H1 (cell line): ENCODE measurements around the gene PRXL2B. TPM values are rescaled to one million over a fixed set of nuclear protein-coding genes. Genes with fewer than 3 reads are reported as not detected.
A peak's percentile ranks its signal among the peaks of the same experiment; 100 is the strongest.

Source experiments
- CTCF ChIA-PET: fragments of 300-600 bp; sonication (Branson Sonifier 250); formaldehyde crosslinking; loops from one replicate; lab custom pipeline; 2021; ENCODE audit not compliant: partially characterized antibody; lab: Charles Lee
- POLR2A ChIA-PET: fragments of 300-600 bp; sonication (Branson Sonifier 250); formaldehyde crosslinking; loops from one replicate; lab custom pipeline; 2021; ENCODE audit warnings: inconsistent platforms; ENCODE audit not compliant: partially characterized antibody; lab: Charles Lee
- DNase-seq, 2 experiments: peaks; one replicate each; pipeline versions ENCODE4 v3.0.0 to v3.0.0-alpha.2; 2010 to 2022; ENCODE audit warnings: low spot score in 2 of 2, low read depth in 1 of 2, mixed read lengths in 1 of 2
- FAIRE-seq: peaks from 2 replicates; lab custom pipeline; 2011; peaks lifted over from hg19 to GRCh38; lab: Jason Lieb, UNC
- H2AFZ ChIP-seq: 2 replicates; pipeline ENCODE4 v1.8.1; 2012; ENCODE audit warnings: low read length, inconsistent platforms
- H2AK5ac ChIP-seq: 2 replicates; pipeline ENCODE4 v1.6.1; 2013; ENCODE audit warnings: low read depth, low read length
- H2BK120ac ChIP-seq: replicated peaks from 2 replicates; pipeline ENCODE3; 2013; ENCODE audit warnings: low read depth, low read length, inconsistent platforms
- H2BK12ac ChIP-seq: 2 replicates; pipeline ENCODE4 v1.6.1; 2013; ENCODE audit warnings: low read depth, low read length
- H2BK15ac ChIP-seq: 2 replicates; pipeline ENCODE4 v1.6.1; 2013; ENCODE audit warnings: low read length
- H2BK20ac ChIP-seq: 2 replicates; pipeline ENCODE4 v1.6.1; 2013; ENCODE audit warnings: low read length
- H2BK5ac ChIP-seq: 2 replicates; pipeline ENCODE4 v1.6.1; 2013; ENCODE audit warnings: low read depth, low read length
- H3K14ac ChIP-seq: 2 replicates; pipeline ENCODE4 v1.6.1; 2013; ENCODE audit warnings: inconsistent platforms; ENCODE audit not compliant: insufficient read length
- H3K18ac ChIP-seq: 2 replicates; pipeline ENCODE4 v1.6.1; 2013; ENCODE audit warnings: low read length; ENCODE audit errors: extremely low read depth
- H3K23ac ChIP-seq: 2 replicates; pipeline ENCODE4 v1.6.1; 2013; ENCODE audit warnings: inconsistent platforms; ENCODE audit not compliant: insufficient read length
- H3K23me2 ChIP-seq: 2 replicates; pipeline ENCODE4 v1.6.1; 2013; ENCODE audit warnings: low read depth, low read length
- H3K27ac ChIP-seq: 2 replicates; pipeline ENCODE4 v1.6.1; 2011; ENCODE audit warnings: low read depth, low read length, inconsistent platforms
- H3K27me3 ChIP-seq, 4 experiments: replicated peaks in 1 of 4; 1 replicate in 1 of 4; 2 replicates in 3 of 4; pipeline versions ENCODE4 v1.6.1 to v1.8.1; 2011 to 2013; ENCODE audit warnings: low read length in 3 of 4, mild to moderate bottlenecking in 3 of 4, inconsistent platforms in 2 of 4, mixed read lengths in 2 of 4, moderate library complexity in 1 of 4; ENCODE audit not compliant: control insufficient read depth in 3 of 4, insufficient read depth in 3 of 4; ENCODE audit errors: extremely low read depth in 1 of 4
- H3K36me3 ChIP-seq, 4 experiments: 2 replicates each; pipeline versions ENCODE4 v1.6.1 to v1.8.1; 2011 to 2013; ENCODE audit warnings: mild to moderate bottlenecking in 4 of 4, low read length in 3 of 4, moderate library complexity in 2 of 4, control low read depth in 1 of 4, inconsistent platforms in 1 of 4; ENCODE audit not compliant: insufficient read depth in 4 of 4, control insufficient read depth in 2 of 4
- H3K4ac ChIP-seq: replicated peaks from 2 replicates; pipeline ENCODE3; 2013; ENCODE audit warnings: low read length, low read depth, mixed read lengths, inconsistent platforms; ENCODE audit not compliant: insufficient read length
- H3K4me1 ChIP-seq, 4 experiments: replicated peaks in 1 of 4; 1 replicate in 1 of 4; 2 replicates in 3 of 4; pipeline versions ENCODE4 v1.6.1 to v1.8.1; 2011 to 2013; ENCODE audit warnings: low read length in 3 of 4, inconsistent platforms in 2 of 4, mixed read lengths in 1 of 4; ENCODE audit not compliant: insufficient read depth in 4 of 4, control insufficient read depth in 3 of 4
- H3K4me2 ChIP-seq, 2 experiments: 2 replicates each; pipeline versions ENCODE4 v1.6.1 to v1.8.1; 2011 to 2013; ENCODE audit warnings: low read depth in 2 of 2, low read length in 2 of 2, control low read depth in 1 of 2, inconsistent platforms in 1 of 2, mild to moderate bottlenecking in 1 of 2; ENCODE audit not compliant: insufficient read depth in 1 of 2
- H3K4me3 ChIP-seq, 4 experiments: fragments of 200-600, 300-600 bp in 1 of 4; sonication (generic), shearing (Covaris generic), sonication (Bioruptor Twin) in 1 of 4; 2 replicates each; pipeline versions ENCODE4 v1.5.1 to v1.8.1; 2011 to 2016; ENCODE audit warnings: low read length in 4 of 4, low read depth in 3 of 4, control low read depth in 2 of 4, inconsistent platforms in 2 of 4, mild to moderate bottlenecking in 2 of 4, mixed read lengths in 1 of 4, moderate library complexity in 1 of 4; ENCODE audit not compliant: insufficient read depth in 2 of 4; ENCODE audit errors: extremely low read depth in 1 of 4
- H3K56ac ChIP-seq: replicated peaks from 2 replicates; pipeline ENCODE3; 2013; ENCODE audit warnings: low read depth, mild to moderate bottlenecking, mixed read lengths, low read length, inconsistent platforms; ENCODE audit not compliant: insufficient read length
- H3K79me1 ChIP-seq: 2 replicates; pipeline ENCODE4 v1.6.1; 2013; ENCODE audit warnings: low read depth, low read length, control low read depth
- H3K79me2 ChIP-seq, 2 experiments: 2 replicates each; pipeline versions ENCODE4 v1.6.1 to v1.8.1; 2012 to 2013; ENCODE audit warnings: low read length in 2 of 2, mild to moderate bottlenecking in 2 of 2, inconsistent platforms in 1 of 2; ENCODE audit not compliant: insufficient read depth in 2 of 2, control insufficient read depth in 1 of 2
- H3K9ac ChIP-seq, 4 experiments: replicated peaks in 1 of 4; 1 replicate in 1 of 4; 2 replicates in 3 of 4; pipeline versions ENCODE4 v1.6.1 to v1.8.1; 2011 to 2013; ENCODE audit warnings: low read depth in 3 of 4, low read length in 3 of 4, control low read depth in 2 of 4, mild to moderate bottlenecking in 2 of 4, moderate library complexity in 2 of 4, inconsistent platforms in 1 of 4; ENCODE audit errors: extremely low read depth in 1 of 4
- H3K9me3 ChIP-seq, 2 experiments: 2 replicates each; pipeline versions ENCODE4 v1.6.1 to v1.8.1; 2012 to 2013; ENCODE audit warnings: mild to moderate bottlenecking in 2 of 2, moderate library complexity in 2 of 2, control low read depth in 1 of 2, inconsistent platforms in 1 of 2, low read depth in 1 of 2, low read length in 1 of 2, mixed read lengths in 1 of 2; ENCODE audit not compliant: insufficient read depth in 2 of 2
- H4K20me1 ChIP-seq, 2 experiments: replicated peaks in 1 of 2; 2 replicates each; pipeline versions ENCODE3 to v1.8.1; 2011 to 2013; ENCODE audit warnings: inconsistent platforms in 2 of 2, low read length in 2 of 2, mild to moderate bottlenecking in 1 of 2; ENCODE audit not compliant: insufficient read depth in 2 of 2, control insufficient read depth in 1 of 2
- H4K5ac ChIP-seq: 2 replicates; pipeline ENCODE4 v1.6.1; 2013; ENCODE audit warnings: low read length, low read depth, mixed read lengths, inconsistent platforms; ENCODE audit not compliant: insufficient read length
- H4K8ac ChIP-seq: 2 replicates; pipeline ENCODE4 v1.8.0; 2013; ENCODE audit warnings: mild to moderate bottlenecking, moderate library complexity, low read length, inconsistent platforms; ENCODE audit not compliant: insufficient read depth; ENCODE audit errors: extremely low read depth
- H4K91ac ChIP-seq: replicated peaks from 2 replicates; pipeline ENCODE3; 2013; ENCODE audit warnings: low read length, mixed read lengths, inconsistent platforms; ENCODE audit not compliant: insufficient read length
- SIRT6 ChIP-seq: IDR thresholded peaks from one replicate; pipeline ENCODE4 v1.7.1; 2012; ENCODE audit warnings: low read length, inconsistent platforms
- SP4 ChIP-seq: IDR thresholded peaks from 2 replicates; pipeline ENCODE4 v1.6.1; 2012; ENCODE audit warnings: low read length, inconsistent platforms
- YY1 ChIP-seq: IDR thresholded peaks from 2 replicates; pipeline ENCODE4 v1.6.1; 2011; ENCODE audit warnings: low read depth, mild to moderate bottlenecking, low read length
- WGBS, 2 experiments: shearing (Covaris generic) in 1 of 2; methylation state at CpG; one replicate each; pipeline versions ENCODE4 v1.1.6 to v1.1.7; 2013 to 2015; ENCODE audit warnings: low lambda C conversion rate in 2 of 2, mixed read lengths in 2 of 2, inconsistent platforms in 1 of 2, low coverage in 1 of 2, missing lambda C conversion rate in 1 of 2; ENCODE audit not compliant: insufficient replicate concordance in 2 of 2, insufficient coverage in 1 of 2, insufficient read length in 1 of 2; ENCODE audit errors: extremely low coverage in 1 of 2, missing lambda C conversion rate in 1 of 2; 5-methylcytosine and 5-hydroxymethylcytosine counted together
- polyA plus RNA-seq, 7 experiments: library from polyadenylated mRNA; depleted of rRNA in 3 of 7; stranded (reverse) in 5 of 7; unstranded in 2 of 7; fragments of >200 nt in 5 of 7; fragments of 200-250 nt in 2 of 7; gene quantifications; 1 replicate in 5 of 7; 2 replicates in 1 of 7; 4 replicates in 1 of 7; pipeline versions ENCODE4 v1.2.1 to v1.2.3, GENCODE V29; 2011 to 2013; ENCODE audit warnings: missing spikeins in 2 of 7, mixed read lengths in 2 of 7
- total RNA-seq: library from RNA; stranded (reverse); fragmentation: NEBNext Ultra II Directional; extraction: Animal tissue kit (Norgen Biotek cat#: 25700); gene quantifications from 2 replicates; pipeline ENCODE4 v1.2.1, GENCODE V29; 2021
- TF ChIP-seq, protein P1 (sequence below): IDR thresholded peaks from 2 replicates; pipeline ENCODE4 v1.6.1; 2011; ENCODE audit warnings: low read length, improper control_type of control experiment

Gene PRXL2B
- total and polyA plus RNA-seq, 2 of the 8 experiments (the other 6 are each of a cell fraction or from before 2014, with no cell fraction given): 35.3 to 46.0 TPM

DNA sequence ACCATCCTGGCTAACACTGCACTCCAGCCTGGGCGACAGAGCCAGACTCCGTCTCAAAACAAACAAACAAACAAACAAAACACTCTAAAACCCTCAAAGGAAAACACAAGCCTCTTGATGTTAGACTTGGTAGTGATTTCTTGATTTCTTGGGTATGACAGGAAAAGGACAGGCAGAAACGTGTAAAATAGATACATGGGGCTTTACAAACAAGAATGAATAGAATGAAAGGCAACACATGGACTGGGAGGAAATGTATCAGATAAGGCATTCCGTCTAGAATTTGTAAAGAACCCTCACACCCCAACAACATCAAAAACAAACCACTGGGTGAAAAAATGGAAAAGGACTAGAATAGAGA, 7.8 kb upstream of the PRXL2B start:
- Histone ChIP-seq H4K8ac (no peak overlapping the region), H3K23ac (no peak overlapping the region), H3K4ac (no peak overlapping the region), H3K79me1 (no peaks in the 10 kb centered on the region), H3K56ac (peak overlapping the region; percentile 16), H3K4me3 (no peak overlapping the region), H2BK120ac (no peak overlapping the region), H3K27me3 (no peaks in the 10 kb centered on the region), H2AFZ (no peak overlapping the region), H3K18ac (no peak overlapping the region), H2BK20ac (no peak overlapping the region), H3K4me1 (peaks cover 0 to 9% (median 3%) of the 10 kb centered on the region in 4 experiments; a peak in 4 of 7 replicates), H3K4me2 (no peak overlapping the region), H2BK12ac (no peak overlapping the region), H3K23me2 (no peaks in the 10 kb centered on the region), H3K27ac (no peak overlapping the region), H4K91ac (no peak overlapping the region), H2BK5ac (no peak overlapping the region), H3K9ac (no peak overlapping the region), H2BK15ac (no peak overlapping the region), H4K20me1 (no peaks in the 10 kb centered on the region), H4K5ac (no peak overlapping the region), H3K9me3 (peaks cover under 1 to 1% of the 10 kb centered on the region in 2 experiments; a peak in 2 of 4 replicates), H3K79me2 (no peaks in the 10 kb centered on the region), H3K36me3 (no peaks in the 10 kb centered on the region), H3K14ac (no peak overlapping the region), H2AK5ac (no peak overlapping the region)
- CTCF ChIA-PET: interaction anchor here (0.7 to 3.0 kb wide), 5 partner anchors 9 to 839 kb away, joined by 3 to 10 read pairs (median 3); no protein-coding TSS in a partner anchor
- DNase-seq (no peak), FAIRE-seq (no peak)
- 90% methylated on average over 3 of the region's 4 CpGs; no CpG with 5 or more reads in 1 of the 2 experiments for WGBS, 2 experiments
- POLR2A ChIA-PET: no interaction called here
- TF ChIP-seq SIRT6 (no peak), YY1 (no peak), SP4 (no peak)
- TF ChIP-seq, protein P1, sequence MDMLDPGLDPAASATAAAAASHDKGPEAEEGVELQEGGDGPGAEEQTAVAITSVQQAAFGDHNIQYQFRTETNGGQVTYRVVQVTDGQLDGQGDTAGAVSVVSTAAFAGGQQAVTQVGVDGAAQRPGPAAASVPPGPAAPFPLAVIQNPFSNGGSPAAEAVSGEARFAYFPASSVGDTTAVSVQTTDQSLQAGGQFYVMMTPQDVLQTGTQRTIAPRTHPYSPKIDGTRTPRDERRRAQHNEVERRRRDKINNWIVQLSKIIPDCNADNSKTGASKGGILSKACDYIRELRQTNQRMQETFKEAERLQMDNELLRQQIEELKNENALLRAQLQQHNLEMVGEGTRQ: no peak
